ENCODE data around the gene TSPAN11.

- TF ChIP-seq CTCF (IDR thresholded peaks at IDR 0.05; ENCODE audit: poor library complexity), result no peak
- TF ChIP-seq EZH2phosphoT487 (IDR thresholded peaks at IDR 0.05; ENCODE audit: low read depth, severe bottlenecking, unreplicated experiment), result no peak
- no peak for TF ChIP-seq EZH2 (IDR thresholded peaks at IDR 0.05; ENCODE audit: borderline replicate concordance)
Measured at GRCh38 chr12:30975581-30975980, 49.0 kb downstream of the TSPAN11 start.

Data from hepatocyte (in vitro differentiated cells).